ENCODE data around the gene MRGPRF. TPM values are rescaled to one million over a fixed set of nuclear protein-coding genes. Genes with fewer than 3 reads are reported as not detected.

Gene MRGPRF, protein sequence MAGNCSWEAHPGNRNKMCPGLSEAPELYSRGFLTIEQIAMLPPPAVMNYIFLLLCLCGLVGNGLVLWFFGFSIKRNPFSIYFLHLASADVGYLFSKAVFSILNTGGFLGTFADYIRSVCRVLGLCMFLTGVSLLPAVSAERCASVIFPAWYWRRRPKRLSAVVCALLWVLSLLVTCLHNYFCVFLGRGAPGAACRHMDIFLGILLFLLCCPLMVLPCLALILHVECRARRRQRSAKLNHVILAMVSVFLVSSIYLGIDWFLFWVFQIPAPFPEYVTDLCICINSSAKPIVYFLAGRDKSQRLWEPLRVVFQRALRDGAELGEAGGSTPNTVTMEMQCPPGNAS
- polyA plus RNA-seq (2012; ENCODE audit: insufficient read depth, insufficient read length, low read depth) = not detected

DNA sequence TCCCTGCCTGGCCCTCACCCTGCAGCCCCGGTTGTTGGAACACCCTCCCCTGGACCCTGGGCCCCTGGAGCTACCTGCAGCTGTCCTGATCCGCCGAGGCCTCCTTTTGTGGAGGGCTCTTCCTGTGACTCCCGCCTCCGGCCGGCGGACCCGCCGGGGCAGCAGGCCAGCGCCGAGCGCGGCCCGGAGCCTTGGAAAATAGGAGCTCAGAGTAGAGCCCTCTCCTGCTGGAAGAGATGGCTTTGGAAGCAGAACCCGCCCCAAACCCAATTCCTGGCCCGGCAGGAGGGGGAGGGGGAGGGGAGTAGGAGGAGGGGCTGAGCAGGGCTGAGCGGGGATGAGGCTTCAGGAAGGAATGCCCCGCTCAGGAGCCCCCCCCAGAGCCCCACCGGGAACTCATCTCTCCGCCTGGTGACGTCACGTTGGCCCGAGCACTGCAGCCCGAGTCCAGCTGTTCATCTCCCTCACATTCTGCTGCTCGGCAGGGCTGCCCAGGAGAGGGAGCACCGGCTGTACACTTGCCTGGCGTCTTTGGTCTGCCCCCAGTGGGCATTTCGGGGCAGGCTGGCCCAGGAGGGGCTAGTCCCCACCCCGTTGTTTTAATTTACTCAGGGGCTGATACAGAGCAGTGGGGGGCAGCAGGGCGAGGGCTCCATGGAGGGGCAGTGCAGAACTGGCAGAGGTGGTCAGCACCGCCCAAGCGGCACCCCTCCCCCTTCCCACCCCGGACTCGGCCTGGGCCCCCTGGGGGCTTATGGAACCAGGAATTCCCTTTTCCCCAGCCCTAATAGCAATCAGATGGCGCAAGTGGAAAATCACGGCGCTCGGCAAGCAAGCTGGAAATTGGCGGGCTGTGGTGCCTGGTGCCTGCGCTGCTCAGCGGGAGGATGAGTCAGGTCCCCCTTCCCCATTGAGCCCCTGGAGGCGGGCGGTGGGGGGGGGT lies at the start of gene MRGPRF:
TSS of gene MRGPRF (minus strand) at position 238 of the 943 bp plus-strand sequence. CDS start 3,345 bp downstream, outside the sequence.
- H3K27me3 ChIP-seq = no peaks in the 10 kb centered on the region
- H3K9me3 ChIP-seq = no peaks in the 10 kb centered on the region
- TF ChIP-seq, protein P1, sequence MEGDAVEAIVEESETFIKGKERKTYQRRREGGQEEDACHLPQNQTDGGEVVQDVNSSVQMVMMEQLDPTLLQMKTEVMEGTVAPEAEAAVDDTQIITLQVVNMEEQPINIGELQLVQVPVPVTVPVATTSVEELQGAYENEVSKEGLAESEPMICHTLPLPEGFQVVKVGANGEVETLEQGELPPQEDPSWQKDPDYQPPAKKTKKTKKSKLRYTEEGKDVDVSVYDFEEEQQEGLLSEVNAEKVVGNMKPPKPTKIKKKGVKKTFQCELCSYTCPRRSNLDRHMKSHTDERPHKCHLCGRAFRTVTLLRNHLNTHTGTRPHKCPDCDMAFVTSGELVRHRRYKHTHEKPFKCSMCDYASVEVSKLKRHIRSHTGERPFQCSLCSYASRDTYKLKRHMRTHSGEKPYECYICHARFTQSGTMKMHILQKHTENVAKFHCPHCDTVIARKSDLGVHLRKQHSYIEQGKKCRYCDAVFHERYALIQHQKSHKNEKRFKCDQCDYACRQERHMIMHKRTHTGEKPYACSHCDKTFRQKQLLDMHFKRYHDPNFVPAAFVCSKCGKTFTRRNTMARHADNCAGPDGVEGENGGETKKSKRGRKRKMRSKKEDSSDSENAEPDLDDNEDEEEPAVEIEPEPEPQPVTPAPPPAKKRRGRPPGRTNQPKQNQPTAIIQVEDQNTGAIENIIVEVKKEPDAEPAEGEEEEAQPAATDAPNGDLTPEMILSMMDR (IDR thresholded peaks at IDR 0.05; ENCODE audit: low read depth, low read length) = peak; percentile 59
- peaks cover 20% of the 10 kb centered on the region for H3K4me1 ChIP-seq
- H3K36me3 ChIP-seq = no peaks in the 10 kb centered on the region
- peak; percentile 63 for DNase-seq
- H3K4me3 ChIP-seq (ENCODE audit: low read depth, low read length) = peak within 1 kb of the TSS; percentile 43

DNA sequence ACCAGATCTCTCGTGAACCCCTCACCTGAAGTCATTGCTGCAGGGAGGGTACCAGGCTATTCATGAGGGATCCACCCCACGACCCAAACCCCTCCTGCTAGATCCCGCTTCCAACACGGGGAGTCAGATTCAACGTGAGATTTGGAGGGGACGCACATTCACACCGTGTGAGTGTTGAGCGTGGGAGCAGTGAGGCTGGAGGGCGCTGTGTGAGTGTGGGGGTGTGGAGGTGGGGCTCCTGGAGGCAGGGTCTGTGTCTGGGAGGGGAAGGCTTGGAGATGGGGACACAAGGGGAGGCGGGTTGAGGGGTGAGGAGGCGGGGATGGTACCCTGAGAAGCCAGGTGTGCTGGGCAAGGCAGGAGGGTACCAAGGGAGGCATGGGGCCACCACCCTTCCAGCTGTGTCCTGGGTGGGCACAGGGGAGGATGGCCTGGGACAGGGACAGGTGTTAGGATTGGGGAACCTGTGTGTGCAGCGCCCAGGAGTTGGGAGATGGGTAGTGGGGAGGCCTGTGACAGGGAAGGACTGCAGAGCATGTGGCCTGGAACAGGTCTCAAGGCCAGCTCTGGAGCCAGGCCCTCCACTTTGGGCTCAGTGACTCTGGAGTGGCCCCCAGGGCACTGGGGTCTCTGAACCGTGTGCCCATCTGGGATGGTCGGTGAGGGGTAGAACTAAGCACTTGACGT lies 49.3 kb upstream of the MRGPRF start:
- Histone ChIP-seq H3K4me1 (no peaks in the 10 kb centered on the region), H3K36me3 (peaks cover 11% of the 10 kb centered on the region), H3K9me3 (no peaks in the 10 kb centered on the region), H3K27me3 (no peaks in the 10 kb centered on the region), H3K4me3 (ENCODE audit: low read depth, low read length) (no peak overlapping the region)
- TF ChIP-seq, protein P1 (IDR thresholded peaks at IDR 0.05; ENCODE audit: low read depth, low read length) = no peak
- no peak for DNase-seq

DNA sequence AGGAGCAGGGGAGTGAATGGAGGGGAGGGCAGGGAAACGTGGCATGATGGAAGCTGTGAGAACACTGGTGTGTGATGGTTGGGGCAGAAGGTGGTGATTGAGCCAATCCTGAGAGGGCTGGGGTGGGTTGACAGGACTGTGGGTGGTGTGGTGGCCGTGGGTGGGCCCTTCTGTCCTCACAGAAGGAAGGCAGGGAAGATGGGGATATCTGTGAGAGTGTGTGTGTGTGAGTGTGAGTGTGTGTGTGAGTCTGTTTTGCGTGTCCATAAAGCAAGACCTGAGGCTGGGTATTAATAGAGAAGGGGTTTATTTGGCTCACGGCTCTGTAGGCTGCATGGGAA lies 48.6 kb upstream of the MRGPRF start:
- Histone ChIP-seq H3K9me3 (no peaks in the 10 kb centered on the region), H3K27me3 (no peaks in the 10 kb centered on the region), H3K4me1 (no peaks in the 10 kb centered on the region), H3K36me3 (peaks cover 12% of the 10 kb centered on the region), H3K4me3 (ENCODE audit: low read depth, low read length) (no peak overlapping the region)
- TF ChIP-seq, protein P1 (IDR thresholded peaks at IDR 0.05; ENCODE audit: low read depth, low read length) = no peak
- no peak for DNase-seq

DNA sequence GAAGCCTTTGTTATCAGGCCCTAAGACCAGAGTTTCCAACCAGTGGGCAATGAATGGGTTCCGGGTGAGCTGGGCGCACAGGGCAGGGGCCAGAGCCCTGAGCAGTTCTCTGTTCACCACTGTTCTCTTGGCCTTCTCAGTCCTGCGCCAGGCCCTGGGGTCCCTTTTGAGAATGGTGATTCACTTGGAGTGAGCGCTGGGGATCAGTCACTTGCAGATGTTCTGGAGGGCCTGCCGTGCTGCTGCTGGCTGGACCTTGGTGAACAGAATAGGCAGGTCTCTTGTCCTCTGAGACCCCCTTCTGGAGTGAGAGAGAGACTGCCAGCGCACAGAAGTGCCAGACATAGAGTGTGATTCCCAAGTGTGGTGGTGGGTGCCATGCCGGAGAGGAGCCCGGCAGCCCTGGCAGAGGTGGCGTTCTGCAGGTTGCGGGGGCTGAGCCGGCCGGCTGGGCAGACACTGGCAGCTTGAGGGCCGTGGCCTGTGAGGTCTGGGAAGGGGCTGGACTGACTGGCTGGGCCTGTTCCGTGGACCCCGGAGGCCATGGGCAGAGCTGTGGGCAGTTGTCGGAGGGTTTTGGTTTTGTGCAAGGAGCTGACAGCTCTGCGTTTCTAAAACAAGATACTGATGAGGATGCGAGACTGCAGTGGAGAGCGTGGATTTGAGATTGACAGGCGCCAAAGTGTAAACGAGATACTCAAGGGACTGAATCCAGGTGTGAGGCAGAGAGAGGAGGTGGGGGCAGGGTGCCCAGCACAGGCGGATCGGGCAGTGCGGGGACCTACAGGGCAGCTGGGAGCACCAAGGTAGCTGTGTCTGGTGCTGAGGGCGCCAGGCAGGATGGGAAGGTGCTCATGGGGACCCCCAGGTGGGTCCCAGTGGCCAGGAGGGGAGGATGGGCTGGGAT lies 48.0 kb upstream of the MRGPRF start:
- no peaks in the 10 kb centered on the region for H3K9me3 ChIP-seq
- no peaks in the 10 kb centered on the region for H3K27me3 ChIP-seq
- no peak for DNase-seq
- no peak overlapping the region for H3K4me3 ChIP-seq (ENCODE audit: low read depth, low read length)
- peaks cover 12% of the 10 kb centered on the region for H3K36me3 ChIP-seq
- peaks cover under 1% of the 10 kb centered on the region; the same call in 1 of the 2 replicates for H3K4me1 ChIP-seq
- TF ChIP-seq, protein P1 (IDR thresholded peaks at IDR 0.05; ENCODE audit: low read depth, low read length) = peak; percentile 17; the same call in 1 of the 2 replicates

DNA sequence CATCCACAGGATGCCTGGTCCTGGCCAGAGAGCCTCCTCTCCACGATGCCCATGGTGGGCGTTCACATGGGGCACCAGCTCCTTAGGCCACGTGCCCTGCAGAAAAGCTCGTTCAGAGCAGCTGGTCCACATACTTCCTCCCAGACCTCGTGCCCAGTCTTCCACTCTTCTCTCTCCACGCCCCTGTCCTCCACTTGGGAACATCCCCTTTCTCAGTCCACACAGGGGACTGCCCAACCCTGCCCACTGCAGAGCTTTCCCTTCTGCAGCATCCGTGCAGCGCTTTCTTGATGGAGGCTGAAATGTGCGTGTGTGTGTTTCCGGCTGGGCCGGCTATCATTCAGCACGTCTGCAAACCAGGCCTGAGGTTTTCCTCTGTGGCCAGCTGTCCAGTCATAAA lies 46.9 kb upstream of the MRGPRF start:
- H3K4me1 ChIP-seq = peaks cover 5% of the 10 kb centered on the region
- DNase-seq = no peak
- no peak overlapping the region for H3K4me3 ChIP-seq (ENCODE audit: low read depth, low read length)
- H3K27me3 ChIP-seq = no peaks in the 10 kb centered on the region
- TF ChIP-seq, protein P1 (IDR thresholded peaks at IDR 0.05; ENCODE audit: low read depth, low read length) = no peak
- H3K36me3 ChIP-seq = peaks cover 18% of the 10 kb centered on the region
- H3K9me3 ChIP-seq = no peaks in the 10 kb centered on the region
